Fibroblast of lung (primary cell): ENCODE measurements around the gene VWC2L.

Experiments
- CTCF ChIP-seq, 2 donors: IDR thresholded peaks in 1 of 2; conservative IDR thresholded peaks in 1 of 2; 1 replicate in 1 of 2; 2 replicates in 1 of 2; pipeline ENCODE4 v1.5.1; 2011 to 2012; ENCODE audit warnings: low read length in 2 of 2, control low read depth in 1 of 2, inconsistent platforms in 1 of 2, low read depth in 1 of 2, mild to moderate bottlenecking in 1 of 2
- EZH2 ChIP-seq: IDR thresholded peaks from 2 replicates; pipeline ENCODE4 v1.5.1; 2012; ENCODE audit warnings: low read length, control low read depth, mild to moderate bottlenecking; ENCODE audit errors: missing control alignments

DNA sequence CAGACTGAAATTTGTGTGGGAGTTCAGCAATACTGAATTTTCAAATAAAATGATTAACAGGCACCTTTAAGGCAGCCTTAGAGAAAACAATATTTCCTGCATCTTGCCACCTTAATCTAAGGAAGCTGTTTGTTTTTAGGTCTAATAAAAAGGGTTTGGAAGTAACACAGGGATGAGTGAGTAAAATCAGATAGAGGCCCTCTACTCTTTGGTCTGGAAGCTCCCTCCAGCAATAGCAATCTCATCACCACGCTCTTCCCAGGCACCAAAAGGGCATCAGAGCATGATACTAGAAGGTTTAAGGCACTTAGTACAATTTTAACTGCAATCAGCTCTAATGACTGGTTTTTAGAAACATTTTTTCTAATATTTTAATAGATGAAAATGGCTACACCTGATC is 155.6 kb downstream of the VWC2L start:
- TF ChIP-seq CTCF (conservative IDR thresholded peaks at IDR 0.05 in 1 of 2, IDR thresholded peaks at IDR 0.05 in 1 of 2; ENCODE audit: low read depth in 1 of 2, low read length in 2 of 2) (no peak), EZH2 (no peak)
